ENCODE results near the gene PRPF40A.

GRCh38 chr2:152611458-152612231 is 105.6 kb downstream of the PRPF40A start:
- TF ChIP-seq ZNF274 (CRISPR knock-in tag; IDR thresholded peaks at IDR 0.05) (no peak), GABPA (IDR thresholded peaks at IDR 0.05; ENCODE audit: low read depth, low read length) (no peak), GABPA (CRISPR knock-in tag; IDR thresholded peaks at IDR 0.05; ENCODE audit: low read depth) (no peak), FOSL1 (CRISPR knock-in tag; IDR thresholded peaks at IDR 0.05; ENCODE audit: borderline replicate concordance) (no peak), EZH2 (conservative IDR thresholded peaks at IDR 0.05; ENCODE audit: low read depth, low read length) (no peak), ZBTB21 (CRISPR knock-in tag; IDR thresholded peaks at IDR 0.05) (no peak), TBP (CRISPR knock-in tag; IDR thresholded peaks at IDR 0.05) (no peak), ZNF350 (CRISPR knock-in tag; IDR thresholded peaks at IDR 0.05; ENCODE audit: borderline replicate concordance, low read depth) (no peak), ZNF776 (CRISPR knock-in tag; IDR thresholded peaks at IDR 0.05) (no peak), NFRKB (IDR thresholded peaks at IDR 0.05) (no peak), IRF2 (CRISPR knock-in tag; IDR thresholded peaks at IDR 0.05) (no peak), KLF9 (CRISPR knock-in tag; IDR thresholded peaks at IDR 0.05; ENCODE audit: low read depth) (no peak)
- TF ChIP-seq, protein P1, sequence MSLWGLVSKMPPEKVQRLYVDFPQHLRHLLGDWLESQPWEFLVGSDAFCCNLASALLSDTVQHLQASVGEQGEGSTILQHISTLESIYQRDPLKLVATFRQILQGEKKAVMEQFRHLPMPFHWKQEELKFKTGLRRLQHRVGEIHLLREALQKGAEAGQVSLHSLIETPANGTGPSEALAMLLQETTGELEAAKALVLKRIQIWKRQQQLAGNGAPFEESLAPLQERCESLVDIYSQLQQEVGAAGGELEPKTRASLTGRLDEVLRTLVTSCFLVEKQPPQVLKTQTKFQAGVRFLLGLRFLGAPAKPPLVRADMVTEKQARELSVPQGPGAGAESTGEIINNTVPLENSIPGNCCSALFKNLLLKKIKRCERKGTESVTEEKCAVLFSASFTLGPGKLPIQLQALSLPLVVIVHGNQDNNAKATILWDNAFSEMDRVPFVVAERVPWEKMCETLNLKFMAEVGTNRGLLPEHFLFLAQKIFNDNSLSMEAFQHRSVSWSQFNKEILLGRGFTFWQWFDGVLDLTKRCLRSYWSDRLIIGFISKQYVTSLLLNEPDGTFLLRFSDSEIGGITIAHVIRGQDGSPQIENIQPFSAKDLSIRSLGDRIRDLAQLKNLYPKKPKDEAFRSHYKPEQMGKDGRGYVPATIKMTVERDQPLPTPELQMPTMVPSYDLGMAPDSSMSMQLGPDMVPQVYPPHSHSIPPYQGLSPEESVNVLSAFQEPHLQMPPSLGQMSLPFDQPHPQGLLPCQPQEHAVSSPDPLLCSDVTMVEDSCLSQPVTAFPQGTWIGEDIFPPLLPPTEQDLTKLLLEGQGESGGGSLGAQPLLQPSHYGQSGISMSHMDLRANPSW (CRISPR knock-in tag; IDR thresholded peaks at IDR 0.05; ENCODE audit: borderline replicate concordance): no peak

Data from HepG2 (cell line).